Tibial nerve (tissue), 3 donors: ENCODE measurements around the gene ASCL1.

Source experiments
- CTCF ChIP-seq, 5 experiments: fragments of 200-600 bp in 3 of 5; fragments of 450-650 bp in 2 of 5; sonication (generic) in 3 of 5; IDR thresholded peaks; one replicate each; pipeline ENCODE4 v1.5.1; 2016 to 2019; ENCODE audit warnings: antibody characterized with exemption in 5 of 5, mild to moderate bottlenecking in 3 of 5, moderate library complexity in 2 of 5
- POLR2A ChIP-seq, 2 donors: fragments of 450-650 bp; IDR thresholded peaks; one replicate each; pipeline ENCODE4 v1.6.1; 2017; ENCODE audit warnings: antibody characterized with exemption in 2 of 2, mild to moderate bottlenecking in 2 of 2, moderate library complexity in 2 of 2

- TF ChIP-seq POLR2A (IDR thresholded peaks at IDR 0.05) (no peak), CTCF (IDR thresholded peaks at IDR 0.05) (no peak)
These were observed 4.3 kb upstream of the ASCL1 start for GRCh38 chr12:102953221-102953620.
